ENCODE data around the gene TMEM163. TPM values are rescaled to one million over a fixed set of nuclear protein-coding genes. Genes with fewer than 3 reads are reported as not detected.

The TMEM163 gene
- total RNA-seq, 4 donors from 2014 or later = 0.34 to 1.2 TPM; not detected in 2

DNA sequence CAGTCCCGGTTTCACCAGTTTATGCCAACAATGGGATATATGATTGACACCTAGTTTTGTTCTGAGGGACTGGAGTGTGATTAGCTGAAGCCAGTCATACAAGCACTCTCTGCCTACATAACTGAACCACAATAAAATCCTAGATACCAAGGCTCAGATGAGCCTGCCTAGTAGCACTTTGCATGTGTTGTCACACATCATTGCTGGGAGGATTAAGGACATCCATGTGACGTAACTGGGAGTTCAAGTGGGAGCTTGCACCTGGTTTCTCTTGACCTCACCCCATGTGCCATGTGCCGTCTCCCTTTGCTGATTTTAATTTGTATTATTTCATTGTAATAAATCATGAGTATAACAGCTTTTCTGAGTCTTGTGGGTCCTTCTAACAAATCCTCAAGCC lies 90.3 kb downstream of the TMEM163 start:
- intact Hi-C loops (cut with DNase I; ENCODE audit: low total_unique reads) = no loop called here
- no peak overlapping the region for H3K27ac ChIP-seq
- no peaks in the 10 kb centered on the region for H3K9me3 ChIP-seq
- H3K27me3 ChIP-seq = no peaks in the 10 kb centered on the region
- no peak for DNase-seq
- H3K4me3 ChIP-seq = no peak overlapping the region
- H3K4me1 ChIP-seq = no peaks in the 10 kb centered on the region
- no peaks in the 10 kb centered on the region for H3K36me3 ChIP-seq
- TF ChIP-seq, protein P1, sequence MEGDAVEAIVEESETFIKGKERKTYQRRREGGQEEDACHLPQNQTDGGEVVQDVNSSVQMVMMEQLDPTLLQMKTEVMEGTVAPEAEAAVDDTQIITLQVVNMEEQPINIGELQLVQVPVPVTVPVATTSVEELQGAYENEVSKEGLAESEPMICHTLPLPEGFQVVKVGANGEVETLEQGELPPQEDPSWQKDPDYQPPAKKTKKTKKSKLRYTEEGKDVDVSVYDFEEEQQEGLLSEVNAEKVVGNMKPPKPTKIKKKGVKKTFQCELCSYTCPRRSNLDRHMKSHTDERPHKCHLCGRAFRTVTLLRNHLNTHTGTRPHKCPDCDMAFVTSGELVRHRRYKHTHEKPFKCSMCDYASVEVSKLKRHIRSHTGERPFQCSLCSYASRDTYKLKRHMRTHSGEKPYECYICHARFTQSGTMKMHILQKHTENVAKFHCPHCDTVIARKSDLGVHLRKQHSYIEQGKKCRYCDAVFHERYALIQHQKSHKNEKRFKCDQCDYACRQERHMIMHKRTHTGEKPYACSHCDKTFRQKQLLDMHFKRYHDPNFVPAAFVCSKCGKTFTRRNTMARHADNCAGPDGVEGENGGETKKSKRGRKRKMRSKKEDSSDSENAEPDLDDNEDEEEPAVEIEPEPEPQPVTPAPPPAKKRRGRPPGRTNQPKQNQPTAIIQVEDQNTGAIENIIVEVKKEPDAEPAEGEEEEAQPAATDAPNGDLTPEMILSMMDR (IDR thresholded peaks at IDR 0.05) = no peak
- TF ChIP-seq POLR2A (IDR thresholded peaks at IDR 0.05) = no peak

DNA sequence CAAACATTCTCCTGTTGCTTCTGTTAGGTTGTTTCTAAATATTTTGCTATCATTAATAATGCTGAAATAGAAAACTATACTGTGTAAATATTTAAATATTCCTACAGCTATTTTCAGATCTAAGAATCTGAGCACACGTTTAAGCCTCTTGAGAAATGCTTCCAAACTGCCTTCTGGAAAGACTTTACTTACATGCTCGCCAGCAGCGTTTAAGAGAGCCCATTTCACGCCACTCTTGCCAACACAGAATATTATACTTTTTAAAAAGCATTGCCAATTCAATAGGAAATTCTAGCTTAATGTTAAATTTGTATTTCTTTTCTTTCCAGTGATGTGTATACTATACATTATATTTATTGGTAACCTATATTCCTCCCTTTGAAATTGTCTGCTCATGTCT lies 92.0 kb downstream of the TMEM163 start:
- intact Hi-C loops (cut with DNase I; ENCODE audit: low total_unique reads) = no loop called here
- TF ChIP-seq, protein P1 (IDR thresholded peaks at IDR 0.05) = no peak
- TF ChIP-seq POLR2A (IDR thresholded peaks at IDR 0.05) = no peak
- Histone ChIP-seq H3K4me1 (no peaks in the 10 kb centered on the region), H3K27me3 (no peaks in the 10 kb centered on the region), H3K36me3 (no peaks in the 10 kb centered on the region), H3K27ac (no peak overlapping the region), H3K9me3 (no peaks in the 10 kb centered on the region), H3K4me3 (no peak overlapping the region)
- no peak for DNase-seq

DNA sequence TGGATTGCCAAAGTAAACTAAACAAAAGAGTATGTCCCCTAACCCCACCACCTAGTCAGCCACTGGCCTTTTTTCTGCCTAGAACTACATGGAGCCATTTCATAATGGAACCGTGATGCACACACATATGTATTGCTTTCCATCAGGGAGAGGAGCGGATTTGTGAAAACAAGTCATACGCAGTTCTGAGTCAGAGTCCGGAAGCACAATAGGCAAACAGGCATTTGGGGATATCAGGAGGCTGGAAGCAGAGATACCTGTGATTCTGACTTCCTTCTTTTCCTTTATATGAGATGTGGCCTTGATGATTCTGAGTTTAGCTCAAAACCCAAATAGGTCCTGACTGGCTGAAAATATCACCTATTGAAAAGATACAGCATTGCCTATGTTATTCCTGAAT lies 93.5 kb downstream of the TMEM163 start:
- no peak for TF ChIP-seq POLR2A (IDR thresholded peaks at IDR 0.05)
- TF ChIP-seq, protein P1 (IDR thresholded peaks at IDR 0.05) = no peak
- no peak overlapping the region for H3K27ac ChIP-seq

DNA sequence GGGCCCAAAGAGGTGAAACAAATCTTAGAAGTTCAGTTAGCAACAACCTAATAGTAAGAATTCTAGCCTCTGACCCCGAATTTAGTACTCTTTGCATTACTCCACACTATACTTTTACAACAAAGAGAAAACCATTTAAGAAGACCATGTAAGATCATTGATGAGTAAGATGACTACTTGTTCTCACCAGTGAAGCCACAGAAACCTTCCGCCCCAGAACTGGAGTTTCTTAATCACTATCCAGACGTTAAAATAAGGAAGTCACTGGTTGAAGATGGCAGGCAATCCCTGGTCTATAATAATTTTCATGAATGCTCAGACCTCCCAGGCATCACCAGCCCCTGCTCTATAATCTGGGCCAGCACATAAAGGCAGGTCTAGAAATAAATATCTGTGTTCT lies 95.0 kb downstream of the TMEM163 start:
- intact Hi-C loops (cut with DNase I; ENCODE audit: low total_unique reads) = no loop called here
- DNase-seq = no peak
- H3K9me3 ChIP-seq = no peaks in the 10 kb centered on the region

More for the DNA sequence above, 93.5 kb downstream of the TMEM163 start:
- Histone ChIP-seq H3K36me3 (no peaks in the 10 kb centered on the region), H3K27me3 (no peaks in the 10 kb centered on the region), H3K4me3 (no peak overlapping the region), H3K9me3 (no peaks in the 10 kb centered on the region), H3K4me1 (no peaks in the 10 kb centered on the region)
- no peak for DNase-seq
- intact Hi-C loops (cut with DNase I; ENCODE audit: low total_unique reads) = no loop called here

DNA sequence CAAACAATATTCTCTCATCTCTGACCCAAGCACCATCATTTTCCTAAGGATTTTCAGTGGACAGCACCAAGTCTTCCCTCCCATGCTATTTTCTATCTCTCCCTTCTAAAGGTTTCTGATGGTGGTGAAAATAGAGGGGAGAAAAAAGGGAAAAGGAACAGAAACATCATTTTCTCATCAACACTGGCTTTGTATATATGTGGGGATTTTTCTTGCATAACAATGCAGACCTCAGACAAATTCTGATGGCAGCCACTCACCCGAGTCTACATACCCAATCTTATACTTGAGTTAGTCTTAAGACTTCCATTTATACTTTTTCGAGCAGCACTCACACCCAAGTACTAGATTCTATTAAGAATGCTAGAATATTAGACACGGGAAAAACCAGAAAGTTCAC lies 95.8 kb downstream of the TMEM163 start:
- no peaks in the 10 kb centered on the region for H3K36me3 ChIP-seq
- H3K9me3 ChIP-seq = no peaks in the 10 kb centered on the region
- no peaks in the 10 kb centered on the region for H3K27me3 ChIP-seq
- TF ChIP-seq, protein P1 (IDR thresholded peaks at IDR 0.05) = no peak
- TF ChIP-seq POLR2A (IDR thresholded peaks at IDR 0.05) = no peak
- no peaks in the 10 kb centered on the region for H3K4me1 ChIP-seq
- no peak overlapping the region for H3K4me3 ChIP-seq
- intact Hi-C loops (cut with DNase I; ENCODE audit: low total_unique reads) = no loop called here
- no peak overlapping the region for H3K27ac ChIP-seq
- no peak for DNase-seq

More for the DNA sequence above, 95.0 kb downstream of the TMEM163 start:
- TF ChIP-seq, protein P1 (IDR thresholded peaks at IDR 0.05) = no peak
- no peak for TF ChIP-seq POLR2A (IDR thresholded peaks at IDR 0.05)
- H3K4me3 ChIP-seq = no peak overlapping the region
- H3K4me1 ChIP-seq = no peaks in the 10 kb centered on the region
- H3K36me3 ChIP-seq = no peaks in the 10 kb centered on the region
- H3K27me3 ChIP-seq = no peaks in the 10 kb centered on the region
- no peak overlapping the region for H3K27ac ChIP-seq

Data from uterus (tissue), 4 donors.